Cerebellar cortex (tissue), 1 donor: Measurements from ENCODE around the gene SATB1.

Experiments
- DNase-seq: peaks from one replicate; pipeline ENCODE4 v3.0.0-alpha.2; 2015; ENCODE audit warnings: low spot score

SATB1 gene

DNA sequence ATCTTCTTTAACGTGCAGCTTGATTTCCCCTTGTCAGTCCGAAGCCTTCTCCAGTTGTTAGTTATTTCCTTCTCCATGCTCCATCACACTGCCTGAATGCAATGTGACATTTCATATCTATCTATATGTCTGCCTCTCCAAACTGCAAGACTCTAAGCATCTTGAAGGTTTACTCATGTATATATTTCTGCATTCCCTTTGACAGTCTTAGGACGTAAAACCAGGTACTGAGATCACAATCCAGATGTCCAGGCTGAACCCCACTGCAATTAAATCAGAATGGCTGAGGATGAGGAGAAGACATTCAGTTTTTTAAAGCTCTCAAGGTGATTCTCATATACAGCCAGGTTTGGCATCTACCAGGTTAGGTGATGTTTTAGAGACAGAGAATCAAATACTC lies 6.1 kb upstream of the SATB1 start:
- no peak for DNase-seq

DNA sequence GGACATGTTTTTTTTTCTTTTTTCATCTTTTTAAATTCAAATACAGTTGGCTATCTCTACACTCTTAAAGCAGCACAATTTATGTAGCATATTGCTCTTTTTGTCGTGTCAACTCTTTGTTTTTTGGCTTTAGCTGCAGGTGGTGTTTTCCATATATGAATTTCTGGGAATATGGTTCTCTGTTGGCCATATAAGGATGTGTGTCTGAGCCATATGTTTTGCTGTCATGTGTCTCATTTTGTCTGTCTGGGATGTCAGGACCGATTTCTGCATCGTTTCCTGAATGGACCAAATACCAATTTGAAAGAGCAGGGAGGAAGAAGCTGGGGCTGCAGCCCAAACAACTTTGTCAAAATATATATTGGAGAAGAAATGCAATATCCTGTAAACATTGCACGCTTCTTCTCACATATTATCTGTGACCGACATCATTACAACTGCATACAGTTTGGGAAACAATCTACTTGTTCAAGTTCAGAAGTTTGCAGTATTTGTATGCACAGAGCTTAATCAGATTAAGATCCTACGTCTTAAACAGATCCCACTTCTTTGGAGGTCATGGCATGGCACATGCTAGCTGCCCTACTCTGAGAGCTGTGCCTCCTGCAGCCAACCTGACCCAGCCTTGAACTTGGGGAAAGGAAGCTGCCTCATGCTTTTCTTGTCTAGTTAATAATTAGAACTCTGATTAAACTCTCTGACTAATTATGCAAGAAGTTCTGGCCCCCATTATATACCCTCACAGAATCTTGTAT lies 4.0 kb upstream of the SATB1 start:
- DNase-seq: no peak

DNA sequence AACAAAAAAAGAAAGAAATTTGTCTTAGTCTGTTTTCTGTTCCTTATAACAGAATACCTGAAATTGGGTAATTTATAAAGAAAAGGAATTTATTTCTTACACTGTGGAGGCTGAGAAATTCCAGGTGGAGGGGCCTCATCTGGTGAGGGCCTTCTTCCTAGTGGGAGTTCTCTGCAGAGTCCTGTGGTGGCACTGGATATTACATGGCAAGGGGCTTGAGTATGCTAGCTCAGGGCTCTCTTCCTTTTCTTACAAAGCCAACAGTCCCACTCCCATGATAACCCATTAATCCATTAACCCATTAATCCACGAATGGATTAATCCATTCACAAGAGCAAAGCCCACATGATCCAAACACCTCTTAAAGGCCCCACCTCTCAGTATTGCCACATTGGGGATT lies 2.9 kb upstream of the SATB1 start:
- no peak for DNase-seq

DNA sequence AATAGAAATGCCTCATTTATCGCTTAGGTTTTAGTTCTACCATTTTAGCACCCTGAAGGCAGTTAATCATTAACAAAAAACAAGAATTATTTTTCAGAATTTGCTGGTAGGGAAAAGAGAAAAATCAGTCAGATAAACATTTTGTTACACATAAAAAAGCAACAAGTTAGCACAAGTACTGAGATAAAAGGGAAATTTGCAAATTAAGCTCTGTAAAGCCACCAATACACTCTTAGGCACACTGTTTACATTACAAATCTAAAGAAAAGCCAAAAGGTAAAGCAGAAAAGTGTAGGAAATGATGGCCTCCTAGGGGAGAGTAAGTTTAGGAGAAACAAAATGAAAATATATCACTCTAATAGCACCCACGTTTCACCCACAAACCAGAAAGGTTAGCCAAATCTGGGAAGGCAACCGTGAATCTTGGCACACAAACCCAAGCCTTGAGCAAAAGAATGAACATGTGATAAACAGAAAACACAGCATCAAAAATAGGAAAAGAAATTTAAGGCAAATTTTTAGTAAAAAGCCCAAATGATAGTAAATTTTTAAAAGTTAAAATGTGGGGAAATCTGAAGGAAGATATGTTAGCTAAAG lies 1.6 kb upstream of the SATB1 start:
- DNase-seq: no peak

DNA sequence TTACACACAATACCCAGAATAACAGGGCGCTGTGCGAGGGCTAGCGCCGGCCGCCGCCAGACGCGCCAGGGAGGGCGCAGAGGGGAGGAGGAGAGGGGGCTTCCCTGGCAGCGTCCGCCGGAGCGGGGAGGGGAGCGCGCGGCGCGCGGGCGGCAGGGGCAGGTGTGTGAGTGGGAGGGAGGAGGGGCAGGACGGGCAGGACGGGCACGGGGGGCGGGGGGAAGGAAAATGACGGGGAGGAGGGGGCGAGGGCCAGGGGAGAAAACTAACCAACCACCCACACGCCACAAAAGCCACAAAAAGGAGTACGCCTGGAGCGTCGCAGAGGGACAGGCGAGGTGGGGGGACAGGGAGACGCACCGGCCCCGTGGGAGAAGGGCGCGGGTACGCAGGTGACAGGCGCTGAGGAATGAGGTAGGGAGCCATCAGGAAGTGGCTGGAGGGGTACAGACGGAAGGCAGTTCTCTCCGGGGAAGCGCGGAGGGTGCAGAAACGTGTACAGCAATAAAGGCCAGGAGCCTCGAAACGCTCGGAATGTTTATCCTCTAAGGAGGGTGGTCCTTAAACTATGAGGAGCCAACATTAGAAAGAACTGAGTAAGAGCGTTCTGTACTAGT lies 610 bp upstream of the SATB1 start:
- DNase-seq: peak; percentile 57

DNA sequence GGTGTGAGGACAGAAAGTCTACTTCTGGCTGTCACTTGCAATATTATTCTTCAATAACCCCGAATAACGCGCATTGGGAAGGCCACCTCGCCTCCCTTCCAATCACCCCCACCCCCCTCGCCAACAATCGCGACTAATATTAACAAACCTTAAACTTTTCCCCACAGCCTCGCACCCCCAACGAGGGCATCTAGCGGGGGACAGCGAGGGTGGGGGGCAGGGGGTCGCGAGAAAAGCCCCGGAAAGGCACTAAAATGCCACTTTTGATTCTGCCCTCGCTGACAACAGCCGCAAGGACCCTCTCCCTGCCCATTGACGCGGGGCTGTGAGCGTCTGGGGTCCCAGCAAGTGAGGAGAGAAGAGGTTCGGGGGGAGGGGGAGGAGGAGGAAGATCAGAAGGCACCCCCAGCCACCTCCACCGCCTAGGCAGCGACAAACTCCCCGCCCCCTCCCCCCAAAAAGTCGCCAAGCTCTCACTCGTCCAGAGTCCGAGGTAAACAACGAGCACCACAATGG lies 868 bp downstream of the SATB1 start:
- no peak for DNase-seq

DNA sequence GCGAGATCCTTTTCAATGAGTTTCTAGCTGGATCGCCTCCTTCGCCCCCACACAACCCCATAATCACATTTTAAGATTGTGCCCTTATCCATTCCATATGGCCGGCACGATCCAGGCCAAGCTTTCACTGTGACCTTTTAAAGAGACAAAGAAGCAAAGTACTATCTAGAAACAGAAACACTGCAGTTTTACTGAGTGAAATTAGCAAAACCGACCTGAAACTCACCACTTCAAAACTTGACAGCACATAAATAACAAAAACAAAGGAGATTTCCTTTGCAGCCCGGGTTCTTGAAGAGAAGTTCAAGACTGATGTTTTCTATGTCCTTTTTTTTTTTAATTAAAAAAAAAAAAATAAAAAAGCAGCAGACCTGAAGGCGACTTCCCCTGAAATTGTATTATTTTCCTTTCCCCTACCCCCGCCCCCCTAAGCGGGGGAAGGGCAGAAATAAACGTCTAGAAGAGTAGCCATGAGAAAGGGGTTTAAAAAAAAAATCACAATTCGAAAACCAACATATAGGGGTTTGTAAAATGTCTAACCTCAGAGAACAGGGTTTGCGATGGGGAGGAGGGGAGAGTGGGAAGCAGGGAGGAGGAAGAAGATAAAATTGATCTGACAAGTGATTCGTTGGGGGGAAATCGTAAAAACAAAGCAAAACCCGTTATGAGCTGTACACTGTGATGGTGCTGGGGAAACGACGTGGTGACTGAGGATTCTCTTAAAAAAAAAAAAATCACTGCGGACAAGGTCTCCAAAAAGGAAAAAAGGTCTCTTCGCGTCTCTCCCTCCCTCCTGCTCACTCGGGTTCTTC lies 1.5 kb downstream of the SATB1 start:
- peak; percentile 76 for DNase-seq

DNA sequence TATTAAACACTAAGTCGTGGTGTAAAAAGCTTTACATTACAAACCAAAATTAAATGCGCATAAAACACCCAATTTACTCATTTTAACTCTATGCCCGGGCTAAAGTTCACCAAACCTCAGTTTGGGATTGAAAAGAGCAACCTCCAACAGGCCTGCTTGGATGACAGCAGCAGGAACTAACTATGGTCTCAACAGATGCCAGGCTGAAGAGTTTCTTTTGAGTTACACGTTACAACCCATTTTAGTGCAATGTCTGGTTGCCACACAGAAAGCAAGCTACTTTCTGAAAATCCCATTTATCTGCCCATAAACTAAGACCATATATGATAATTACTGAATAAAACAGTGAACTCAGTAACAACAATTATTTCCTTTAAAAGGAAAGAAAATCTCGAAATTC lies 2.2 kb downstream of the SATB1 start:
- DNase-seq: no peak

DNA sequence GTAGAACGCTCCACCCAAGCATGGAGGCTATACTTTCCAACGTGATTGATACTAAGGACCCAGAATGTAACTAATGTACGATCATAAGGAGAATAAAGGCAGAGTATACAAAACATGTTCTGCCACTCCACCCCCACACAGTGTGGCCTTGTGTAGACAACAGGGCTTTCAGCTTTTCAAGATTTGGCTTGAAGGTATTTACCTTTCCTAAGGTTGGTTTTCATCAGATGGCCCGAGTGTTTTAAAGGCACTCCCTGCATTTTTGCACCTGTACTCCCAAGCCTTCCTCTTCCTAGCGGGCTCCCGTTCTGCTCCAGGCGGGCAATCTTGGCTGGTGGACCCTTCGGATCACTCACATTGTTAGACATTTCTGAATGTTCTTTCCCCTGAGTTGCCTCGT lies 4.6 kb downstream of the SATB1 start:
- DNase-seq: no peak

DNA sequence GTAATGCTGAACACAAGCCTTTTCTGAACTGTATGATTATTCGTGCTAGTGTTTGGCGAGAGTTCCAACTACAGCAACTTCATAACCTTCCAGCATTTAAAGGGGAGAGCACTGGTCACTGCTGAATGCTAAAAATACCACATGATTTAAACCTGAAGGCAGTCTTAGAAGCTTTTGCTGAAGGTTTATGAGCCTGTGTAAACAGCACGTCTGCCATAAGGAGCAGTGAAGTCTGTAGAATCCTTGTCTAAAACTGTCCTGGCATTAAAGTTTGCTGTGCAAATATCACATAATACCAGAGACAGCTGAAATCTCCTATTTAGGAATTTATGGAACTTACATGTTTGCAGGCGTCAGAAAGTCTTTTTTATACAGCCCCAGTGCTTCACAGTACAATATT lies 5.9 kb downstream of the SATB1 start:
- no peak for DNase-seq

DNA sequence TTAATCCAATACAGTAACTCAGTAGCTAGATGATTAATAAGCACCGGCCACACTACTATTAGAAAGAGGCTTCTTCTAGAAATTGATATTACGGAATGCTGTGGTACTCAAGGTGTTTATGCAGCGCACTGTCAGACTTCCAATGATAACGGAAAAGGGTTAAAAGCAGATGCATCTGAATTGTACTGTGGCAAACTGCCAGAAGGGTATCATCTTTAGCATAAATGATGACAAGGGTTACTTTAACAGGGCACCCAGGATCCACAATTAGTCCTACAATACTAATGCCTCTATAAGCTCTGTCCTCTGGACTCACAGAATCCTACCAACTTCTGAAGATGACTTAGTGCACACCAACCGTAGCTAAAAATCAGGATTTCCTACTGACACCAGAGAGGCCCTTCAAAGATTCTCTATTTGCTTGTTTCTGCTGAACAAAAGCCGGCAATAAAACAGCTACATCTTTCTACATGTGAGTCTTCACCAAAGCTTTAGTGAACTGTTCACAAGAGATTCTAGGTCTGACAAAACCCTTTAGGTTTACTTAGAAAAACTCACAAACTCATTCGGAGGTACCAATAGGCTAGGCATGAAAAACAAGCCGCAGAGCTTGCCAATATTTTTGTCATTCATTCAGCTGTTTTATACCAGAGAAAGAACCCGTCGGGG lies 7.1 kb downstream of the SATB1 start:
- DNase-seq: peak; percentile 16

DNA sequence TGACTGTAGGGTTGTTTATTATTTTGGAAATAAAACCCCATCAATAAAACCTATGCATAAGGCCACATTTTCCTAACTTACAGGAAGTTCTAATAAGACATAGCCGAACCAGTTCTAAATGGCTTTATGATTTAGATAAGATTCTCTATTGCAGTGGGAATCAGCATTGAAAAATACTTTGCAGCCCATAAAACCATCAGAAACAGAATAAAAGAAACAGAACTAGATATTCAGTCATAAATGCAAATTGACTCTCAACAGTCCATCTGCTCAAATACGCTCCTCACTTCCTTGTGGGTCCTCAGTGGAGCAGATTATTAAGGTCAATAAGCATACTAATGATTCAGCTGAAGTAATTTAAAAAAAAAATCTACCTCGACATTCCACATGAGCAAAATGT lies 8.8 kb downstream of the SATB1 start:
- no peak for DNase-seq

DNA sequence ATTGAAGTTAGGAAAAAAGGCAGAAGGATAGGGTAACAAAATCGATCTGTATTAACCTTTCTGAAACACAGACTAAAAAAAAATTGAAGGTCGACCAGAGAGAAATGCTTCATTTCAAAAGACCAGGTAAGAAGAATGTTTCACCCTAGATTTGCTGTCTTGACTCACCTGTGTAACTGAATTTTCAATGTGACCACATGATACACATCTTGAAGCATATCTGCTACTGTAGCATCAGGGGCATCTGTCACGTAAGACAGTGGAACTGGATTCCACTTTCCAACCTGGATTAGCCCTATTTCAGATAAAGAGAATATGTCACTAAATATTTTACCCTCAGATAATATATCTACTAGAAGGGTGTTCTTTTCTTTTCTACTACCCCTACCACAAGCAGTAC lies 9.3 kb downstream of the SATB1 start:
- no peak for DNase-seq

DNA sequence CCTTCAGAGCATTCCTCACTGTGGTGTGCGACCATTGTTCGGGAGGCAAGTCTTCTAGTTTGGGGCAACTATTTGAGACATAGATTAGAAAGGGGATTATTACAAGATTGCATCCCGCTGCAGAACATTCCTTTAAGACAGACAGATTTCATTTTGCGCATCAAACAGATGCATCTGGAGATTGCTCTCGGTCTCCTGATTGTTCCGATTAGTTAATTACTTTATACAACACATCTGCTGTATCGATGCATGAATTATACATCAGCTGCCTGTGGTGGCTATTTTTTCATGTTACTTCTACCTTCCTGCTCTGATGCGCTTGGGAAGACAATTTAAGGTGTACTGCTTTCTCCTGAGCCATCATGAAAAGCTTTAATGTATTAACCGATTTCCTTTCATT lies 10.0 kb downstream of the SATB1 start:
- DNase-seq: no peak

DNA sequence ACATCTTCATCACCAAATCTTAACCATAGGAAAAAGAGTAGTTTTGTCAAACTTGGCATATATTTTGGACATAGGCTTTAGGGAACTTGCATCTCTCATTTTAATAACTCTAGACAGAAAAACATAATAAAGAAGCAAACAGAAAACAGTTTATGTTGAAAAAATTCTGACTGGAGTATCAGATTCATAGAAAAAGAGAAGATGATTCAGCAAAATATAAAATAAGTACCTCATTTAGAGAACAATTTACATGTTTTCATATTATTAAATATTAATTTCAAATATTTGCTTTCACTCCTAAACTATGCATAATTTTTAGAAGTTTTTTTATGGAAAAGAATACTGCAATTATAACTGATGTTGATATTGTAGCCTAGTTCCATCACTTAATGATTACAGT lies 12.5 kb downstream of the SATB1 start:
- DNase-seq: no peak

DNA sequence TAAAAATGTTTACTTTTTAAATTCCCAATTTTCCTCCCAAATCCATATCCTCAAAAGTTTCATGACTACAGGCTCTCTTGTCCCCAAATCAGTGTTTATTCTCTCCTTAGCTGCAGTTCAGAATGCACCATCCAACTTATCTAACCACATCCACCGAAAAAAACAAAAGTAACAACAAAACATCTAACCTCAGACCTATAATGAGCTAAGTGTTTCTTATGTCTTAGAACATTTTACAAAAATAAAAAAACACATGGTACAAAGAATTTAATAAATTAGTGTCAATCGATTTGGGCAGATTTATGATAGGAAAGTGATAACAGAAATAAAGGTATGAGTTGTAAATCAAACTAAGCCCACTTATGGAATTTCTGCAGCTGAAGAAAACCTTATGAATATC lies 13.6 kb downstream of the SATB1 start:
- DNase-seq: no peak

DNA sequence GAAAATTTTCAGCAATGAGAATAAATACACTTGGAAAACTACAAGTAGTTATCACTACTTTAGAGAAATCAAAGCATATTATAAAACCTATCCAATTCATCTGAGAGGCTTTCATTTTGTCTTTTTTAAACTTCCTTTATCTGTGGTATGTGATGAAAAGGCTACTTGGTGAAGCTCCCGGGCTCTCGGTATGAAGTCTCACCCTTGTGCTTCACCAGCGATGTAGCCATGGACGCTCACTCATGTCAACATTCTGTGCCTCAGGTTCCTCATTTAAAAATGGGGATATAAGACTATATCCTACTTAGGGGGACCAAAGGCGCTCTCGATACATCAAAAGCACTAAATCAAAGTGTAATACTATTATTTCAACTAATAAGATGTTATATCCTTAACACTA lies 14.9 kb downstream of the SATB1 start:
- DNase-seq: no peak

DNA sequence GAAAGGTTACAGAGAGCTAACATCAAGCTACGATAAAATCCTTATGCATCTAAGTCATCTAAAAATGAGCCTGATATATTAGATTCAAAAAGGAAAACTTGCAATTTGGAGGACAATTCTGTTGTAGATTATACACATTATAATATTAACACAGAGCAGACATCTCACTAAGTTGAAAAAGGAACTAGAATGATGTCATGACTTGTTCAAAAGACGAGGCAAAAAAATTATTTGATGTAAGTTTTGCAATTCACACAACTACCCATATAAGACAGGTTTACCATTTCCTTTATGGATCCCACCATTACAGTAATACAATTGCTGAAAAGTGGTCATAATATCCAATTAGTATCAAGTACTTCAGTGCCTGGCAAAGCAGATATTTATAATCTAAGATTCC lies 15.9 kb downstream of the SATB1 start:
- no peak for DNase-seq

DNA sequence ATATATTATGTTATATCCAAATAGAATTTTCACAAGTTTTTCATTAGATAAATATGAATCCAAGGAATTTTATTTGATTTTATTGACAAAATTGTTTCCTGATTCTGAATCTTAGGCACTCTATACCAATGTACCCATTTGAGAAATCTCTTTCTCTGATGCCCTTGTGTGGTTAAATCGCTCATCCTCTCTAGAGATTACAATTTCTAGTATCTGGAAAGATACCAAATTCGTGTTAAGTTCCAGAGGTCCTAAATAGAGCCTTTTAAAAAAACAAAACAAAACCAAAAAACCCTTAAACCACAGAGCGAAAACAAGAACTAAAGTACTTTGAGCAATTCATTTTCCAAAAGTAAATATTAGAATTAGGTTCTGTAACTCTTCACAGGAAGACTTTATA lies 20.0 kb downstream of the SATB1 start:
- no peak for DNase-seq

DNA sequence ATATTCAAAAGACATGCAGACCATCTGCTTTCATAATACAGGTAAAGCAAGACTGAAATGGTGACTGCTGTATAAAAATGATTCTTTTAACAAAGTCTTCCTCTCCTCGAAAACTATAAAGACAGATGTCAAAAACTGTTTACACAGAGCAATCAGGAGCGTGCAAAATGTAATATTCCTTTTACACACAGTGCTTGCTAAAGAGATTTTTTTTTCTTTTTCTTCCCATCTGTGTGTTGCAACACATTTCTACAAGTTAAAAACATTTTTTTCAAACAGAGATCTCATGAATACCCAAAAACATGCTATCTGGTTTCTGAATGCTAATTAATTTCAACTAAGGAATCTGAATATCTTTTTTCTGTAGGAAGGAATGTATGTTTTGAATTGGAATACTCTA lies 22.1 kb downstream of the SATB1 start:
- DNase-seq: peak; percentile 11

DNA sequence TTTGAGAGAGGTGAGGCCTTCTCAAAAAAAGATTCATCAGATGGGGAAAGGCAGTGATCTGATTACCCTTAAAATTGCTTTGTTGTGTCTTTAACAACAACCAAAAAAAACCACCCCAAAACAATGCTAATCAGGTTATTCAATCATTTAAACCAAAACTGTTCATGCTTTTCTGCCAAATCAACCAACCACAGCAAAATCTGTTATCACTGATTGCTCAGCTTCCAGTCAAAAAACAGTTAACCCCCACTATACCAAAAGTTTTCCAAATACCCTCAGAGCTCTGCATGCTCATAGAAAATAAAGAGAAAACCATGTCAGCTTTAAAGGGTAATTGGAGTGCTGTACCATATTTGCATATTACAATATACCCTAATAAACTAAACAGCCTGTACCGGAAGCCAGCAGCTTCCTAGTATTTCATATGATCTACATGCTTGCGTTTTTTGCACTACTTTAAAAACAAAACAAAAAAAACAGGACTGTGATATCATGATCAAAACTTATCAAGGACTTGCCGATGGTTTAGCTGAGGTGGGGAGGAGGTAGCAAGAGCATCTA lies 22.8 kb downstream of the SATB1 start:
- peak; percentile 8 for DNase-seq
